HG03280 (cell line): ENCODE results near the gene N4BP3.
A peak's percentile ranks its signal among the peaks of the same experiment; 100 is the strongest.

Experiments used
- ATAC-seq: cut with Tn5 transposase; IDR thresholded peaks from one replicate; pipeline ENCODE4 v1.9.1; 2021; ENCODE audit warnings: mild to moderate bottlenecking, moderate library complexity; ENCODE audit not compliant: unreplicated experiment

N4BP3 gene

DNA sequence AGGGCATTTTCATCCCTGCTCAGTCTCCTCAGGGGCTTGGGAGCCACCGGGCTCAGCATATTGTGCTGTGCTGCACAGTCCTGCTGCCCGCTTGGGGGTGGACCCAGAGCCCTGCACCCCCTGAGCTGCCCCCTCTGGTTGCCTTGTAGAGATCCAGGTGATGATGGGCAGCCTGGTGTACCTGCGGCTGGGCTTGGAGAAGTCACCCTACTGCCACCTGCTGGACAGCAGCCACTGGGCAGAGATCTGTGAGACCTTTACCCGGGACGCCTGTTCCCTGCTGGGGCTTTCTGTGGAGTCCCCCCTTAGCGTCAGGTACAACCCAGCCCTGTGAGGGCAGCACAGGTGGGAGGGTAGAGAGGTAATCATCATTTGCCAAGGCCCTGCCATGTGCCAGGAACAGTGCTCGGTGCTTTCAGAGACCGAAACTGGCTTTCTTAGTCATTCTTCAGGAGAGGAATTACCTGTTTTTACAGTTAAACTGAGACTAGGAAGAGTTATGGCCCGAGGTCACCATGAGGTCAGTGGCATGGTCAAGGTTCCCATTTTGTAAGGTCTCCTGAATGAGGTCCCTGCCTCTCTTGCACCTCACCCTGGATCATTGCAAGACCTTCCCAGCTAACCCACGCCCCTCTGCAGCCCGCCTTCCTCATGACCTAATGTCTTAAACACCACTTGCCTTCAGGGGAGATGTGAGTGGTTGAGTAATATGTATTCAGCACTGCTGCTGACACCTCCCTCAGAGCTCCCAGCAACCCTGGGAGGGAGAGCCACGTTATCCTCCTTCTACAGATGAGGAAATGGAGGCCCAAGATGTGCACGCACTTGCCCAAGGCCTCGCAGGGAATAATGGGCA, 32.9 kb downstream of the N4BP3 start:
- ATAC-seq: peak; percentile 69

GRCh38 chr5:178147406-178147805, 34.1 kb downstream of the N4BP3 start:
- no peak for ATAC-seq

DNA sequence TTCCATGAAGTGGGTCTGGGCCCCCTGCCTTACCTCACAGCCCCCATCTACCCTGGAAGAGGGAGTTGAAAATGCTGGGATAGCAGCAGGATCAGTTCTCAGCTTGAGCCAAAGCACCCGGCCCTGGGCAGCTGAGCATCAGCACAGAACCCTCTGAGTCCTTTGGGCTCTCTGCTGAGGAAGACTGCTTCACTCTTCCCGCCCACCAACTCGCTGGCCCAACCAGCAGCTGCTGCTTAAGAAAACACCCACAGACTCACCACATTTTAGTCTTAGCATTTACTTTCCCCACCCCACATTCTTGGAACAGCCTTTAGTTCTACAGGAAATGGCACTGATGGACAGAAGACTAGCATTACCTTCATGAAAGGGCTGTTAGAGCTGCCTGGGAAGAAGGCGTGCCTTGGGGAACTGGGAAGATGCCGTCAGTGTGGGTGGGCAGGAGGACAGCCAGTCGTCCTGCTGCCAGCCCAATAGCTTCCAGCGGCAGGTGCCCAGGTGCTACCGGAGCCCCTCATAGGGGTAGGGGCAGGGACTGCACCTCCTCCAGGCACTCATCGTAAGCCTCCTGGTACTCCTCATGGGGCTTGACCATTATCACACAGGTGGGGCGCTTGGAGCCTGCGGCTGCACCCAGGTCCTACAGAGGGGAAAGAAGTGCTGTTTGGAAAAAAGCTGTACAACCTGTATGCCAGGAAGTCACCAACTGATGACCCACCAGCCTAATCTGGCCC, 36.0 kb downstream of the N4BP3 start:
- ATAC-seq: no peak

GRCh38 chr5:178150977-178151734, 37.8 kb downstream of the N4BP3 start:
- ATAC-seq: no peak

DNA sequence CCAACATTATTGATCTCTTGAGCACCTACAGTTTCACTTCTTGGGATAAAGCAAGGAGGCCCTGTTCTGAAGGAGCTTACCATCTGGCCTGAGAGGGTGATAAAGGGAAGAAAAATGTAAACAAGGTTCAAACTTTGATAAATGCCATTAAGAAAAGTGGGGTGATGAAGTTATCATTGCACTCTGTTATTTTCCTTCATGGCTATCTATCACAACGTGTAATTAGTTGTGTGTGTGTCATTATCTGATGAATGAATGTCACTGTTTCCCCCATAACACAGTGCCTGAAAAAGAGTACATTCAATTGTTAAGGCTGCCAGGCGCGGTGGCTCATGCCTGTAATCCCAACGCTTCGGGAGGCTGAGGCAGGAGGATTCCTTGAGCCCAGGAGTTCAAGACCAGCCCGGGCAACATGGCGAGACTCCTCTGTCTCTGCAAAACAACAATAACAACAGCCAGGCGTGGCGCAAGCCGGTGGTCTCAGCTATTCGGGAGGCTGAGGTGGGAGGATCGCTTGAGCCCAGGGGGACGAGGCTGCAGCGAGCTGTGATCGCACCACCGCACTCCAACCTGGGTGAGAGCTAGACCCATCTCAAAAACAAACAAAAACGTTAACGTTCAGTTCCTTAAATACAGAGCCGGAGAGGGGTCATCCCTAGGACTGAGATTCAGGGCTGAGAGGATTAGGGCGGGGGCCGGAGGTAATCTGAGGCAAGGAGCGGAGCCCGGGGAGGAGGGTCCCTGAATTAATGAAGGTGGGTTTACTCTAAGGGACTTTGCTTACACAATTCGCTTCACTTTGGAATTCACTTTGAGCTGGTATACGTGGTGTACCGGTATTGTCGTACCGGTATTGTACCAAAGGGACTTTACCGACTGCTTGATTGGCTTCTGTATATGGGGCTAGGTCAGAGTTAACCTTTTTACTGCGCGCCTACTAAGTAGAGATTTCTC, 39.4 kb downstream of the N4BP3 start:
- no peak for ATAC-seq

GRCh38 chr5:178153530-178154340, 40.4 kb downstream of the N4BP3 start, which contains the start of gene NHP2:
Gene NHP2, minus strand, starts transcription at chr5:178153885. Its CDS starts 68 bp downstream, at chr5:178153817.
- ATAC-seq: peak; percentile 99

GRCh38 chr5:178155065-178155464, 41.7 kb downstream of the N4BP3 start:
- ATAC-seq: no peak

- no peak for ATAC-seq
Measured at GRCh38 chr5:178160176-178160575, 46.8 kb downstream of the N4BP3 start.

GRCh38 chr5:178162481-178162880, 49.1 kb downstream of the N4BP3 start:
- ATAC-seq: no peak

- peak; percentile 96 for ATAC-seq
Measured at GRCh38 chr5:178163772-178164735, 50.7 kb downstream of the N4BP3 start.

DNA sequence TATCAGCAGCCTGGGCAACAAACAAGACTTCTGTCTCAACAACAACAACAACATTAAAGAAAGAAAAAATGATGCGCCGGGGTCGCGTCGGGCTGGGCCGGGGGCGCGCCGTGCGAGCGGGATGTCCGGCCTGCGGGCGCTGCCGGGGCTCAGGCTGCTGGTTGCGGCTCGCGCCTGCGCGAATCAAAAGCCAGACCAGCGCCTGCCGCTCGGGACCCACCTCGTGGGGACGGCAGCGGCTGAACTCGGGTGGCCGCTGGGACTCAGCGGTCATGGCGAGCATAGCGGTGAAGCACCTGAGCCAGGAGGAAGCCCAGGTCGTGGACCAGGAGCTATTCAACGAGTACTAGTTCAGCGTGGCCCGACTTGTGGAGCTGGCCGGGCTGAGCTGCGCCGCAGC, 52.2 kb downstream of the N4BP3 start:
- ATAC-seq: no peak

- no peak for ATAC-seq
Measured at GRCh38 chr5:178170455-178170854, 57.1 kb downstream of the N4BP3 start.

DNA sequence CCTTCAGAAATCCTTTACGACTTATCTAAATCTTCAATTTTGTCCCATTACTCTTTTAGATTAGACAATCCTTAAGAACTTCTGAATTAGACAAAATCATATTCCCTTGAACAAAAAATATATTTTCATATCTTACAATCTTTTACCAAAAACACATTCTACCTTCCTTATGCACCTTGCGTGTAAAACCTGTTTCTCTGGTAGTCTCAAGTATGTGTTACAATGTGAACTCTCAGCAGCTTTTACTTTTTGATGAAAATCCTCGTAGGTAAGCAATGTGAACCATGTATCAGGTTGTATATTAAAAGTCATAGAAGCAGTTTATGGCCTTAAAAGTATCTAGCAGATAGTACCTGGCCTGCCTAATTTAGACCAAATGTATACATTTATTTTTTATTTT, 61.1 kb downstream of the N4BP3 start:
- no peak for ATAC-seq
